ENCODE measurements around the gene STXBP2. TPM values are rescaled to one million over a fixed set of nuclear protein-coding genes. Genes with fewer than 3 reads are reported as not detected.

The STXBP2 gene
- polyA plus RNA-seq, 1 of the 3 experiments (the other 2 are of a cell fraction) = 4.7 TPM

DNA sequence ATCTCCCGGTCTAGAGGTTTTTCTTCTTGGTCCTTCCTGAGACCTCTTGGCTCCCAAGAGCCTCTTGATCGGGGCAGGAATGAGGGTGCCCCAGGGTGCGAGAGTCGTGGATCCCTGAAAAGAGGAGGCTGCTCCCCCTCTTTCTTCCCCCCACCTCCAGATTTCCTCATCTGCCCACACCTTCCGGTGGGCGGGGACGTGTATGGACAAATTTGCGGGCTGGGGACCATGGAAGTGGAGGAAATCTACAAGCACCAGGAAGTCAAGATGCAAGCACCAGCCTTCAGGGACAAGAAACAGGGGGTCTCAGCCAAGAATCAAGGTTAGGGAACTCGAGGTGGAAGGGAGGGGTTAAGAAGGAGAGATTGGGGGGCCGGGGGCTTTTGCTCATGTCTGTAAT, 39.9 kb downstream of the STXBP2 start, which contains the start of gene MCEMP1:
TSS of gene MCEMP1 (plus strand) at position 237 of the 400 bp plus-strand sequence. CDS start at position 268, 31 bp downstream.
- H3K79me2 ChIP-seq (ENCODE audit: insufficient read depth) = peaks cover 12% of the 10 kb centered on the region
- H3K4me1 ChIP-seq (ENCODE audit: control insufficient read depth in 1 of 2, insufficient read depth in 2 of 2, low read depth in 1 of 2, low read length in 1 of 2) = peaks cover 0 to 11% of the 10 kb centered on the region in 2 experiments; a peak in 1 of 4 replicates
- POLR2A ChIA-PET = no interaction called here
- CTCF ChIA-PET = interaction anchor here (1.2 to 3.8 kb wide), 3 partner anchors 108 to 322 kb away, joined by 3 to 22 read pairs (median 10); no protein-coding TSS in a partner anchor
- no peaks in the 10 kb centered on the region for H3K36me3 ChIP-seq (replicated peaks in 1 of 2; ENCODE audit: control insufficient read depth in 1 of 2, insufficient read depth in 2 of 2, low read length in 1 of 2)
- H3K9me2 ChIP-seq = no peaks in the 10 kb centered on the region
- H3K4me2 ChIP-seq = no peak within 1 kb of the TSS
- H3K9ac ChIP-seq = no peak within 1 kb of the TSS
- no peak within 1 kb of the TSS for H2AFZ ChIP-seq (ENCODE audit: low read depth)
- no peaks in the 10 kb centered on the region for H3K9me3 ChIP-seq
- 11% methylated on average over 10 of the region's 10 CpGs for WGBS (ENCODE audit: low lambda C conversion rate)
- H4K20me1 ChIP-seq (ENCODE audit: insufficient read depth) = no peaks in the 10 kb centered on the region
- peaks cover 37% of the 10 kb centered on the region for H3K27me3 ChIP-seq (ENCODE audit: insufficient read depth)
- H3K4me3 ChIP-seq (ENCODE audit: low read depth in 2 of 2, low read length in 1 of 2) = no peak within 1 kb of the TSS
- no peak within 1 kb of the TSS for H3K27ac ChIP-seq (ENCODE audit: low read depth in 2 of 2, low read length in 1 of 2)
- no peaks in the 10 kb centered on the region for H3F3A ChIP-seq (replicated peaks; ENCODE audit: insufficient read depth)
- DNase-seq = no peak
- no peak for TF ChIP-seq TEAD4 (IDR thresholded peaks at IDR 0.05; ENCODE audit: borderline replicate concordance, insufficient read depth)
- TF ChIP-seq CHD2 (IDR thresholded peaks at IDR 0.05; ENCODE audit: low read length, partially characterized antibody) = no peak
- no peak for TF ChIP-seq GABPA (IDR thresholded peaks at IDR 0.05; ENCODE audit: low read depth)
- no peak for TF ChIP-seq RAD21 (IDR thresholded peaks at IDR 0.05; ENCODE audit: low read length)
- no peak for TF ChIP-seq MXI1 (IDR thresholded peaks at IDR 0.05; ENCODE audit: low read depth, low read length)
- TF ChIP-seq RCOR1 (IDR thresholded peaks at IDR 0.05; ENCODE audit: low read length) = no peak
- no peak for TF ChIP-seq MEF2A (IDR thresholded peaks at IDR 0.05; ENCODE audit: borderline replicate concordance, low read depth)
- TF ChIP-seq GATA2 (CRISPR knock-in tag; IDR thresholded peaks at IDR 0.05) = no peak
- TF ChIP-seq RFX5 (IDR thresholded peaks at IDR 0.05; ENCODE audit: low read length) = no peak
- TF ChIP-seq, protein P1, sequence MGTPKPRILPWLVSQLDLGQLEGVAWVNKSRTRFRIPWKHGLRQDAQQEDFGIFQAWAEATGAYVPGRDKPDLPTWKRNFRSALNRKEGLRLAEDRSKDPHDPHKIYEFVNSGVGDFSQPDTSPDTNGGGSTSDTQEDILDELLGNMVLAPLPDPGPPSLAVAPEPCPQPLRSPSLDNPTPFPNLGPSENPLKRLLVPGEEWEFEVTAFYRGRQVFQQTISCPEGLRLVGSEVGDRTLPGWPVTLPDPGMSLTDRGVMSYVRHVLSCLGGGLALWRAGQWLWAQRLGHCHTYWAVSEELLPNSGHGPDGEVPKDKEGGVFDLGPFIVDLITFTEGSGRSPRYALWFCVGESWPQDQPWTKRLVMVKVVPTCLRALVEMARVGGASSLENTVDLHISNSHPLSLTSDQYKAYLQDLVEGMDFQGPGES (IDR thresholded peaks at IDR 0.05; ENCODE audit: low read depth, low read length) = no peak
- TF ChIP-seq TCF12 (IDR thresholded peaks at IDR 0.05) = no peak
- TF ChIP-seq SIN3A (IDR thresholded peaks at IDR 0.05; ENCODE audit: borderline replicate concordance, low read depth, low read length) = no peak
- no peak for TF ChIP-seq POLR2AphosphoS5 (IDR thresholded peaks at IDR 0.05; ENCODE audit: low read depth, low read length)
- TF ChIP-seq, protein P2, sequence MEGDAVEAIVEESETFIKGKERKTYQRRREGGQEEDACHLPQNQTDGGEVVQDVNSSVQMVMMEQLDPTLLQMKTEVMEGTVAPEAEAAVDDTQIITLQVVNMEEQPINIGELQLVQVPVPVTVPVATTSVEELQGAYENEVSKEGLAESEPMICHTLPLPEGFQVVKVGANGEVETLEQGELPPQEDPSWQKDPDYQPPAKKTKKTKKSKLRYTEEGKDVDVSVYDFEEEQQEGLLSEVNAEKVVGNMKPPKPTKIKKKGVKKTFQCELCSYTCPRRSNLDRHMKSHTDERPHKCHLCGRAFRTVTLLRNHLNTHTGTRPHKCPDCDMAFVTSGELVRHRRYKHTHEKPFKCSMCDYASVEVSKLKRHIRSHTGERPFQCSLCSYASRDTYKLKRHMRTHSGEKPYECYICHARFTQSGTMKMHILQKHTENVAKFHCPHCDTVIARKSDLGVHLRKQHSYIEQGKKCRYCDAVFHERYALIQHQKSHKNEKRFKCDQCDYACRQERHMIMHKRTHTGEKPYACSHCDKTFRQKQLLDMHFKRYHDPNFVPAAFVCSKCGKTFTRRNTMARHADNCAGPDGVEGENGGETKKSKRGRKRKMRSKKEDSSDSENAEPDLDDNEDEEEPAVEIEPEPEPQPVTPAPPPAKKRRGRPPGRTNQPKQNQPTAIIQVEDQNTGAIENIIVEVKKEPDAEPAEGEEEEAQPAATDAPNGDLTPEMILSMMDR (IDR thresholded peaks at IDR 0.05) = no peak
- TF ChIP-seq NFIC (IDR thresholded peaks at IDR 0.05; ENCODE audit: borderline replicate concordance) = no peak
- TF ChIP-seq EZH2phosphoT487 (IDR thresholded peaks at IDR 0.05; ENCODE audit: borderline replicate concordance, low read depth) = no peak
